Panc1 (cell line): ENCODE data around the gene UNC13C.

Source experiments
- CTCF ChIP-seq: fragments of 450-650 bp; IDR thresholded peaks from 2 replicates; pipeline ENCODE4 v1.5.1; 2017; ENCODE audit warnings: mild to moderate bottlenecking
- POLR2AphosphoS5 ChIP-seq: IDR thresholded peaks from 2 replicates; pipeline ENCODE4 v1.6.1; 2012; ENCODE audit warnings: mild to moderate bottlenecking, low read depth, low read length, moderate library complexity
- REST ChIP-seq, 2 experiments: IDR thresholded peaks; 2 replicates each; pipeline ENCODE4 v1.6.1; 2011 to 2012; ENCODE audit warnings: low read depth in 2 of 2, control low read depth in 1 of 2, low read length in 1 of 2, mild to moderate bottlenecking in 1 of 2, moderate library complexity in 1 of 2; ENCODE audit not compliant: insufficient read depth in 1 of 2
- SIN3A ChIP-seq: IDR thresholded peaks from 2 replicates; pipeline ENCODE4 v1.6.1; 2012; ENCODE audit warnings: low read depth, mild to moderate bottlenecking, low read length, moderate library complexity, borderline replicate concordance; ENCODE audit not compliant: insufficient read depth
- TCF7L2 ChIP-seq: IDR thresholded peaks from 2 replicates; pipeline ENCODE4 v1.6.1; 2011; ENCODE audit warnings: mild to moderate bottlenecking, low read depth, low read length, inconsistent platforms

- TF ChIP-seq CTCF (no peak), REST (IDR thresholded peaks at IDR 0.05; ENCODE audit: insufficient read depth in 1 of 2, low read depth in 2 of 2, low read length in 1 of 2) (no peak), SIN3A (no peak), POLR2AphosphoS5 (no peak), TCF7L2 (no peak)
These were observed 234.4 kb downstream of the UNC13C start for GRCh38 chr15:54212635-54213034.
